ENCODE measurements around the gene DTX3. TPM values are rescaled to one million over a fixed set of nuclear protein-coding genes. Genes with fewer than 3 reads are reported as not detected.

Gene DTX3
- total RNA-seq, 2 experiments from 2014 or later, result 15.5 to 16.5 TPM

DNA sequence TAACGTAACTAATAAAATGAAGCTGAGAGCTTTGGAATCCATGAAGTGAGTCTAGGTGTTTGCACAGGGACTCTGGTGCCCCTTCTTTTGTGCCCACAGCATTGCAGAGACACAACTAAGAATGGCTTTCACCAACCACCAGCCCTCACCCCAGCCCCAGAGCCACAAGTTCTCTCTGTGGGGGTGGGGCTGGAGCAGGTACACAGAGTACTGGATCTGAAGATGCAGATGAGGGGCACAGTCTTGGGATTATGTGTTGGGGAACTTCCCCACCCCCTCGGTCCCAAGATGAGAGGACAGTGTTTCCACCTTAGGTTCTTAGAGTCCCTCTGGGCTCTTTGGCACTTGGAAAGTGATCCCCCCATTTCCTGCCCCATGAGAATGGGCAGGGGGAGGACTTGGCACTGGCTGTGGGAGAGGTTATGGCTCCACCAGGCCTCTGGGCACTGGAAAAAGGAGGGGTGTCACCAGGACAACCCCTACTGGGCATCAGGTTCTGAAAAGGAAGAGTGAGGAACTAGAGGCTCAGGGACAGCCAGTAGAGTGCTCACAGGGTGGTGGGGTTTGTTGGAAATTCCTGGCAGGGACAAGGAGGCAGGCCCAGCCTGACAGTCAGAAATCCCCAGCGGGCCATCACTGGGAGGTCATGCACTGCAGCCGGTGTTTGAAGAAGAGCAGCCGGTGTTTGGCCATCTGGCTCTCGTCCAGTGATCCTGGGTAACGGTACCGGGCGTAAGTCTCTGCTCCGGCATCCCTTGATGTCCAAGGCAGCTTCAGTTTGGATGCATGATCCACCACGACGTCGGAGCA, 21.7 kb downstream of the DTX3 start:
- CTCF ChIA-PET, result interaction anchor here (0.6 to 2.1 kb wide), 7 partner anchors 10 to 384 kb away, joined by 3 to 5 read pairs (median 3); partner anchors contain the start of gene ARHGAP9
- Mint-ChIP-seq H3K36me3 (ENCODE audit: low read depth) (no peaks in the 10 kb centered on the region), H3K27me3 (peaks cover 93% of the 10 kb centered on the region), H3K27ac (no peak overlapping the region), H3K4me3 (no peak overlapping the region), H3K4me1 (peaks cover 20% of the 10 kb centered on the region), H3K9me3 (no peaks in the 10 kb centered on the region)
- DNase-seq, result no peak
- POLR2A ChIA-PET, result no interaction called here

- Mint-ChIP-seq H3K27me3 (peaks cover 92% of the 10 kb centered on the region), H3K27ac (no peak overlapping the region), H3K4me3 (no peak overlapping the region), H3K9me3 (no peaks in the 10 kb centered on the region), H3K36me3 (ENCODE audit: low read depth) (no peaks in the 10 kb centered on the region), H3K4me1 (peaks cover 13% of the 10 kb centered on the region)
- CTCF ChIA-PET, result interaction anchor here (0.6 to 2.2 kb wide), 11 partner anchors 8 to 384 kb away, joined by 3 to 7 read pairs (median 3); partner anchors contain the start of gene ARHGAP9
- no peak for DNase-seq
- POLR2A ChIA-PET, result interaction anchor here (0.6 kb wide), 1 partner anchor 10 kb away, joined by 4 read pairs; no protein-coding TSS in a partner anchor
These were observed 22.4 kb downstream of the DTX3 start for GRCh38 chr12:57626921-57627445.

DNA sequence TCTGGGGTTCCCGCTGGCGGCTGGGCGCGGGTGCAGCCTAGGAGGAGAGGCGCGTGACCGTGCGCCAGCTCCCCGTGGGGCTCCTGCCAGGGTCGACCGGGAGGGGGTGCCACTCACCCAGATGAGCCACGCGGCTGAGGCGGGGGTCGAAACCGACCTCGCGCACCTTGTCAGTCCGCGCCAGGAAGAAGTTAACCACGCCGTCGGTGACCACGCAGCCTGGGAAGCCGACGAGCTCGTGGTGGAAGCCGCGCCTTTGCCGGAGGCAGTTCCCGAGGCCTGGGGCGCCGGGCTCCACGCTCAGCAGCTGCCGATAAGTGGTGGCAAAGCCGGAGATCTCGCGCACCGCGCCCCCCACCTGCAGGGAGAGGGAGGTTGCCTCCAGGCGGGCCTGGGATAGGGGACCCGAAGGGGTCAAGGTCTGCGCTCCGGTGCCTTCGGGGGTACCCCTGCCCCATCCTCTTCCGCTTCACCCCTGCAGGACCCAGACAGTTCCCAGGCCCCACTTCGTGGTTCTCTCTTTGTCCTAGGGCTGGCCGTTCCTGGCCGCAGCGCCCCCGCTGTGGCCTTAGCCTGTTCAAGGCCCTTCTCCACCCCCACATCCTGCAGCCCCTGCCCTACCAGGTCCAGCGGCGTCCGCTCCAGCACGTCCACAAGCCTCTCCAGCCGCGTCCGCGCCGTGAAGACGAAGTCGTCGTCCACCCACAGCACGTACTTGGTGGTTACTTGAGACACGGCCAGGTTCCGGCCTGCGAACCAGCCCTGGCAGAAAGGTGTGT, 23.1 kb downstream of the DTX3 start:
- H3K4me1 Mint-ChIP-seq, result peaks cover 12% of the 10 kb centered on the region
- H3K9me3 Mint-ChIP-seq, result no peaks in the 10 kb centered on the region
- H3K27ac Mint-ChIP-seq, result no peak overlapping the region
- H3K36me3 Mint-ChIP-seq (ENCODE audit: low read depth), result no peaks in the 10 kb centered on the region
- peak; percentile 33 for DNase-seq
- peaks cover 88% of the 10 kb centered on the region for H3K27me3 Mint-ChIP-seq
- POLR2A ChIA-PET, result interaction anchor here (0.6 kb wide), 1 partner anchor 9 kb away, joined by 4 read pairs; no protein-coding TSS in a partner anchor
- CTCF ChIA-PET, result interaction anchor here (0.8 to 2.2 kb wide), 10 partner anchors 8 to 169 kb away, joined by 3 to 7 read pairs (median 4); partner anchors contain the start of gene GLI1
- no peak overlapping the region for H3K4me3 Mint-ChIP-seq

DNA sequence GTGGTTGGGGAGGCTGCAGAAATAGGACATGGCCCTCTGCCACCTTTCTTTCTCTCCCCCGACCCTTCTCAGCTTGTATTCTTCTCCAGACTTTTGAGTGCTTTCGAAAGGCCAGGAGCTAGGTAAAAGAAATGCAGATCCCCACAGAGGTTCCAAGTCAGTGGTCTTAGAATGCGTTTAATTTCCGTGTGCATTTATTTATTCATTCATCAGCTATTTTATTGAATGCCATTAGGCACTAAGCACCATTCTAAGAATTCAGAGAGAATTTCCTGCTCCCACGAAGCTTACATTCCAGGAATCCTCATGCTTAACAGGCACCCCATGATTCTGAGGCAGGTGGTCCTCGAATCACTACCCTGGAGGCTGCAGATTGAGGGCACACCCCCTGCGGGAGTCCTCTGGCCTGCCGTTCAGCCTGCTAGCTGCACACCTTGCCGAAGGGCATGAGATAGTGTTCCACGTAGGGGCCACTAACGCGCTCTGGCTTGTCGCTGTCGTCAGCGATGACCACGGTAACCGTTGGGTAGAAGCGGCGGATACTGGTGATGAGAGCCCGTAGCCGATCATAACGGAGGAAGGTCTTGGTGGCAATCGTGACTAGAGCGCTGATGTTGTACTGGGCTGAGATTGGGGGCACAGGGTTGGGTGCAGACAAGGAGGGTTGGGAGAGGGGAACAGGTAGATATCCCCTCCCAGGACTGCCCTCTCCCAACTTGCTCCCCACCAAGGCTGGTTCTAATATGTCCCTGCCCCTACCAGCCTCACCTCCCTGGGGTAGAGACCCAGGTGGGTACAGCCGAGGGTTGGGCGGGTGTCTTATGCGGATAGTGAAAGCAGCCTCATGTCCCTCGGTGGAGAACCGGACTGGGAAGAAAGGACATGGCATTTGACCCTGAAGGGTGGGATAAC, 23.9 kb downstream of the DTX3 start:
- H3K27me3 Mint-ChIP-seq, result peaks cover 85% of the 10 kb centered on the region
- H3K36me3 Mint-ChIP-seq (ENCODE audit: low read depth), result no peaks in the 10 kb centered on the region
- H3K4me3 Mint-ChIP-seq, result no peak overlapping the region
- H3K4me1 Mint-ChIP-seq, result peaks cover 18% of the 10 kb centered on the region
- CTCF ChIA-PET, result interaction anchor here (1.2 to 2.2 kb wide), 5 partner anchors 9 to 169 kb away, joined by 3 to 7 read pairs (median 4); partner anchors contain the start of gene GLI1
- DNase-seq, result no peak
- no peaks in the 10 kb centered on the region for H3K9me3 Mint-ChIP-seq
- POLR2A ChIA-PET, result no interaction called here
- no peak overlapping the region for H3K27ac Mint-ChIP-seq

- H3K27ac Mint-ChIP-seq, result no peak overlapping the region
- peaks cover 18% of the 10 kb centered on the region for H3K4me1 Mint-ChIP-seq
- ChIA-PET POLR2A (interaction anchor here (0.5 kb wide), 1 partner anchor 128 kb away, joined by 3 read pairs; no protein-coding TSS in a partner anchor), CTCF (interaction anchor here (0.6 to 1.8 kb wide), 6 partner anchors 10 to 171 kb away, joined by 3 to 7 read pairs (median 4); partner anchors contain the start of gene OS9)
- no peak overlapping the region for H3K4me3 Mint-ChIP-seq
- no peaks in the 10 kb centered on the region for H3K36me3 Mint-ChIP-seq (ENCODE audit: low read depth)
- DNase-seq, result no peak
- H3K27me3 Mint-ChIP-seq, result peaks cover 77% of the 10 kb centered on the region
- no peaks in the 10 kb centered on the region for H3K9me3 Mint-ChIP-seq
These were observed 25.4 kb downstream of the DTX3 start for GRCh38 chr12:57629897-57630471.

GRCh38 chr12:57630891-57631433, 26.3 kb downstream of the DTX3 start:
- ChIA-PET POLR2A (no interaction called here), CTCF (interaction anchor here (0.6 to 2.9 kb wide), 9 partner anchors 9 to 392 kb away, joined by 3 to 16 read pairs (median 4); partner anchors contain the start of gene OS9)
- Mint-ChIP-seq H3K27me3 (peaks cover 70% of the 10 kb centered on the region), H3K9me3 (no peaks in the 10 kb centered on the region), H3K4me1 (peaks cover 18% of the 10 kb centered on the region), H3K36me3 (ENCODE audit: low read depth) (no peaks in the 10 kb centered on the region), H3K27ac (no peak overlapping the region), H3K4me3 (no peak overlapping the region)
- DNase-seq, result no peak

- CTCF ChIA-PET, result interaction anchor here (0.9 to 2.9 kb wide), 6 partner anchors 10 to 392 kb away, joined by 3 to 16 read pairs (median 5); partner anchors contain the start of gene OS9
These were observed 27.0 kb downstream of the DTX3 start for GRCh38 chr12:57631566-57632072.

DNA sequence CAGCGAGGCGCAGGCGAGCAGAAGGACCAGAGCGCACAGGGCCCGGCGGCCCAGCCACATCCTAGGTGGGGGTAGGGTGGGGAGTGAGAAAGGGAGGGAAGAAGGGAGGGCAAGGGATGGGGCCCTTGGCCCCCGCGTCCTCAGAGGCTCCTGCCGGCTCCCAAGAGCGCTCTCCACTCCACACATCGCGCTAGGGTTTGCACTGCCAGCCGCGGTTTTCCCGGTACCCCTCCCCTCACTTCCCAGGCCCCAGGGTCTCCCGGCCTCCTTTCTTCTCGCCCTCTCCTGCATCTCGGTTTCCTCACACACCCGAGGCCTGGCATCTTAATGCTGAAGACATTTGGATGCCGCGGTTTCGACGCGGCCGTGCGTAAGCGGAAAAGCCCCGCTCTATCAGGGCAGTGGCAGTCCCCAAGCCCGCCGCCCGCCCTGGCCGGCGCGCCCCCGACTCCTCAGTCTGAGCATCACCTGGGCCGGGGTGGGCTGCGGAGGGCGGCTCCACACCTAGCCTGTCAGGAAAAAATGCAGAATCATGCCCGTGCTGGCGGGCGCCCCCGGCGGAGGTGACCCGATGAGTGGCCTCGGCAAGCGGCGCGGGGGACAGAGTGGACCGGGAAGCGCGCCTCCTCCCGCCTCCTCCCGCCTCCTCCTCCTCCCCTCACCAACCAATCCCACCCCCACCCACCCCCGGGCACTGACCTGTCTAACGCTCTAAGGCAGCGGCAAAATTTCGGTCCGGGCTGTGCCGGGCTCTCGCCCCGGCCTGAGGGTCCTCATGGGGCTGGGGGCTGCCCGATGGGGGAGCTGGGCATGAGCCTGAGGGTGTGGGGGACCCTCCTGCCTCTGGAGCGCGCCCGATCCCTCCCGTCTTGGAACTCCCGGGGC, 27.7 kb downstream of the DTX3 start:
- Mint-ChIP-seq H3K4me3 (peak overlapping the region; percentile 68), H3K4me1 (peaks cover 14% of the 10 kb centered on the region), H3K27me3 (peaks cover 58% of the 10 kb centered on the region), H3K36me3 (ENCODE audit: low read depth) (no peaks in the 10 kb centered on the region), H3K9me3 (no peaks in the 10 kb centered on the region), H3K27ac (no peak overlapping the region)
- DNase-seq, result no peak
- POLR2A ChIA-PET, result no interaction called here
- CTCF ChIA-PET, result interaction anchor here (0.7 to 2.9 kb wide), 14 partner anchors 11 to 176 kb away, joined by 3 to 16 read pairs (median 4); partner anchors contain the start of genes CDK4 and OS9

More at GRCh38 chr12:57631566-57632072, 27.0 kb downstream of the DTX3 start:
- Mint-ChIP-seq H3K27ac (no peak overlapping the region), H3K27me3 (peaks cover 64% of the 10 kb centered on the region), H3K9me3 (no peaks in the 10 kb centered on the region), H3K36me3 (ENCODE audit: low read depth) (no peaks in the 10 kb centered on the region), H3K4me3 (peak overlapping the region; percentile 16), H3K4me1 (peaks cover 18% of the 10 kb centered on the region)
- POLR2A ChIA-PET, result no interaction called here
- no peak for DNase-seq

GRCh38 chr12:57632958-57633840, 28.6 kb downstream of the DTX3 start, which contains the start of gene B4GALNT1:
Gene B4GALNT1, minus strand, starts transcription at chr12:57633201. Its CDS starts 1,069 bp downstream, at chr12:57632132.
- H3K27ac Mint-ChIP-seq, result no peak within 1 kb of the TSS
- H3K36me3 Mint-ChIP-seq (ENCODE audit: low read depth), result no peaks in the 10 kb centered on the region
- peak within 1 kb of the TSS; percentile 68 for H3K4me3 Mint-ChIP-seq
- peaks cover 56% of the 10 kb centered on the region for H3K27me3 Mint-ChIP-seq
- peaks cover 9% of the 10 kb centered on the region for H3K4me1 Mint-ChIP-seq
- no peaks in the 10 kb centered on the region for H3K9me3 Mint-ChIP-seq
- ChIA-PET POLR2A (no interaction called here), CTCF (interaction anchor here (0.7 to 2.9 kb wide), 14 partner anchors 11 to 177 kb away, joined by 3 to 16 read pairs (median 4); partner anchors contain the start of genes CDK4 and OS9)
- peak; percentile 64 for DNase-seq

Measured in activated CD4-positive, alpha-beta T cell treated with anti-CD3 and anti-CD28 coated beads, Interleukin-2, amount 10 ng/mL, durations not matched to agents 7 days and 5 days (primary cell).